Activated naive CD4-positive, alpha-beta T cell treated with Interleukin-2 at 50 U/mL for 16 hours (primary cell): ENCODE data around the gene INPP5F.
A peak's percentile ranks its signal among the peaks of the same experiment; 100 is the strongest.

Source experiments
- DNase-seq: peaks from one replicate; pipeline ENCODE4 v3.0.0-alpha.2; 2020

Gene INPP5F

GRCh38 chr10:119872860-119873681 is 147.2 kb downstream of the INPP5F start:
- DNase-seq: peak; percentile 89

- no peak for DNase-seq
Observed at GRCh38 chr10:119878524-119878923, 152.7 kb downstream of the INPP5F start.
